ENCODE data around the gene ASB11. TPM values are rescaled to one million over a fixed set of nuclear protein-coding genes. Genes with fewer than 3 reads are reported as not detected.

The ASB11 gene, protein sequence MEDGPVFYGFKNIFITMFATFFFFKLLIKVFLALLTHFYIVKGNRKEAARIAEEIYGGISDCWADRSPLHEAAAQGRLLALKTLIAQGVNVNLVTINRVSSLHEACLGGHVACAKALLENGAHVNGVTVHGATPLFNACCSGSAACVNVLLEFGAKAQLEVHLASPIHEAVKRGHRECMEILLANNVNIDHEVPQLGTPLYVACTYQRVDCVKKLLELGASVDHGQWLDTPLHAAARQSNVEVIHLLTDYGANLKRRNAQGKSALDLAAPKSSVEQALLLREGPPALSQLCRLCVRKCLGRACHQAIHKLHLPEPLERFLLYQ
- total RNA-seq: not detected in 2 replicates
- long read RNA-seq: 0 reads

GRCh38 chrX:15315509-15315908 is at the start of gene ASB11:
ASB11 (minus strand) TSS chrX:15315640; CDS start chrX:15315605, 35 bp downstream.
- H3K27ac Mint-ChIP-seq: no peak within 1 kb of the TSS
- H3K4me3 Mint-ChIP-seq (ENCODE audit: low read depth): no peak within 1 kb of the TSS
- H3K36me3 Mint-ChIP-seq (ENCODE audit: insufficient read depth): peaks cover 6% of the 10 kb centered on the region
- no peak for TF ChIP-seq CTCF (IDR thresholded peaks at IDR 0.05; ENCODE audit: unreplicated experiment)
- peaks cover 3% of the 10 kb centered on the region for H3K9me3 Mint-ChIP-seq (ENCODE audit: low read depth)
- H3K4me1 Mint-ChIP-seq (ENCODE audit: low read depth): no peaks in the 10 kb centered on the region
- no peaks in the 10 kb centered on the region for H3K27me3 Mint-ChIP-seq
- DNase-seq (ENCODE audit: low spot score, unreplicated experiment): no peak

GRCh38 chrX:15359701-15360100 is 44.3 kb upstream of the ASB11 start:
- no peak overlapping the region for H3K4me3 Mint-ChIP-seq (ENCODE audit: low read depth)
- no peaks in the 10 kb centered on the region for H3K4me1 Mint-ChIP-seq (ENCODE audit: low read depth)
- no peak overlapping the region for H3K27ac Mint-ChIP-seq
- DNase-seq (ENCODE audit: low spot score, unreplicated experiment): no peak
- H3K36me3 Mint-ChIP-seq (ENCODE audit: insufficient read depth): no peaks in the 10 kb centered on the region
- no peaks in the 10 kb centered on the region for H3K9me3 Mint-ChIP-seq (ENCODE audit: low read depth)
- peaks cover 4% of the 10 kb centered on the region for H3K27me3 Mint-ChIP-seq
- no peak for TF ChIP-seq CTCF (IDR thresholded peaks at IDR 0.05; ENCODE audit: unreplicated experiment)

GRCh38 chrX:15358533-15358932 is 43.1 kb upstream of the ASB11 start:
- no peak for DNase-seq (ENCODE audit: low spot score, unreplicated experiment)

DNA sequence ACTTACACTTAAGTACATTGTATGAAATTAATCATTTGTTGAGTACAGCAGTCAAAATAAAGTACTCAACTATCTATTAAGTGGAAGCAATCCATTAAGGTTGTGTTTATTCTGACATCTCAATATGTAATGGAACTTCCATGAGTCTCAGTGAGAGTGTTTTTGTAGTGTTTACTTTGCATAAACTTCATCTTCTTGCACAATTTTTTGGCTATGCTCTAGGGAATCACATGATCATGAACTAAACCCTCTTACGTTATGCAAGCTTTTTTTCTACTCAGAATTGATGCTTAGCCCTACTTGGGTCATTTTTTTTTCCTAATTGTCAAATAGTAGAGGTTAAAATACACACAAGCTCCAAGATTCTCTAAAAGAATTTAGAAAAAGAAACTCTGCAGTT is 41.0 kb upstream of the ASB11 start:
- Mint-ChIP-seq H3K36me3 (ENCODE audit: insufficient read depth) (no peaks in the 10 kb centered on the region), H3K9me3 (ENCODE audit: low read depth) (no peaks in the 10 kb centered on the region), H3K27ac (no peak overlapping the region), H3K4me3 (ENCODE audit: low read depth) (no peak overlapping the region), H3K27me3 (peaks cover 4% of the 10 kb centered on the region), H3K4me1 (ENCODE audit: low read depth) (no peaks in the 10 kb centered on the region)
- no peak for DNase-seq (ENCODE audit: low spot score, unreplicated experiment)
- TF ChIP-seq CTCF (IDR thresholded peaks at IDR 0.05; ENCODE audit: unreplicated experiment): no peak

More at GRCh38 chrX:15358533-15358932, 43.1 kb upstream of the ASB11 start:
- Mint-ChIP-seq H3K4me3 (ENCODE audit: low read depth) (no peak overlapping the region), H3K36me3 (ENCODE audit: insufficient read depth) (no peaks in the 10 kb centered on the region), H3K4me1 (ENCODE audit: low read depth) (no peaks in the 10 kb centered on the region), H3K27me3 (peaks cover 4% of the 10 kb centered on the region), H3K27ac (no peak overlapping the region), H3K9me3 (ENCODE audit: low read depth) (no peaks in the 10 kb centered on the region)
- no peak for TF ChIP-seq CTCF (IDR thresholded peaks at IDR 0.05; ENCODE audit: unreplicated experiment)

DNA sequence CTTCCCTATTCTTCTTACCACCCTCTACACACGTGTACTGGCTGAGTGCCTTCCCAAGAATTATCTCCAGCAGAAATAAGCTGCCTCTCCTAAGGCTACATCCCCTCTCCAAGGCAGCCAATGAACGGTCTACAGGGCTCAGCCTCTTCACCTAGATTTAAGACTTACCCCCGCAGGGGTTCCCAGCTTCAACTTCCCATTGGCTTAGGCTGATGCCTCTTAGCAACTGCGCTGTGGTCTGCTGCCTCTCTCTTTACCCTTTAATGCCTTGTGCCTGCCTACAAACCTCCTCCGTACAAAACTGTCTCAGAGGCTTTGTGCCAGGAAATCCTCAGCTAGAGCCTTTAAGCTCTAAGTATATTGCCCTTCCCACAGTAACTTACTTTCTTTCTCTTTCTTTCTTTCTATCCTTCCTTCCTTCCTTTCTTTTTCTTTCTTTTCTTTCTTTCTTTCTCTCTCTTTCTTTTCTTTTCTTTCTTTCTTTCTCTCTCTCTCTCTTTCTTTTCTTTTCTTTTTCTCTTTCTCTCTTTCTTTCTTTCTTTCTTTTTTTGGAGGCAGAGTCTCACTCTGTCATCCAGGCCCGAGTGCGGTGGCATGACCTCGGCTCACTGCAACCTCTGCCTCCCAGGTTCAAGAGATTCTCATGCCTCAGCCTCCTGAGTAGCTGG is 35.0 kb upstream of the ASB11 start:
- no peak overlapping the region for H3K4me3 Mint-ChIP-seq (ENCODE audit: low read depth)
- no peak for DNase-seq (ENCODE audit: low spot score, unreplicated experiment)
- no peaks in the 10 kb centered on the region for H3K9me3 Mint-ChIP-seq (ENCODE audit: low read depth)
- H3K27ac Mint-ChIP-seq: no peak overlapping the region
- H3K36me3 Mint-ChIP-seq (ENCODE audit: insufficient read depth): no peaks in the 10 kb centered on the region
- no peak for TF ChIP-seq CTCF (IDR thresholded peaks at IDR 0.05; ENCODE audit: unreplicated experiment)
- H3K27me3 Mint-ChIP-seq: peaks cover 14% of the 10 kb centered on the region
- no peaks in the 10 kb centered on the region for H3K4me1 Mint-ChIP-seq (ENCODE audit: low read depth)

Data from progenitor cell of endocrine pancreas (in vitro differentiated cells).